WTC11 (cell line): ENCODE data around the gene RTP3. TPM values are rescaled to one million over a fixed set of nuclear protein-coding genes. Genes with fewer than 3 reads are reported as not detected.
"Not testable (repeated sequence)": the region's sequence is repeated elsewhere in the genome, so short reads cannot be mapped to it uniquely, and the experiment has no call there.

Experiments used
- ATAC-seq: fragments of 200-7000 bp; cut with Tn5 transposase; 2 replicates; pipeline ENCODE4 v1.10.0; 2021; ENCODE audit warnings: mild to moderate bottlenecking, moderate library complexity
- CTCF ChIA-PET: fragments of 300-600 bp; sonication (Branson Sonifier 250); formaldehyde crosslinking; loops from one replicate; lab custom pipeline; 2021; ENCODE audit warnings: antibody characterized with exemption; lab: Charles Lee
- POLR2A ChIA-PET: fragments of 350-600 bp; sonication (Branson Sonifier 250); formaldehyde crosslinking; loops from one replicate; lab custom pipeline; 2021; ENCODE audit warnings: antibody characterized with exemption; lab: Charles Lee
- DNase-seq: peaks from one replicate; pipeline ENCODE4 v3.0.0; 2021; ENCODE audit warnings: low spot score
- H3K27ac Mint-ChIP-seq: 2 replicates; pipeline ENCODE4 v1.8.0; 2021; ENCODE audit warnings: mixed read lengths
- H3K27me3 Mint-ChIP-seq: 2 replicates; pipeline ENCODE4 v1.8.0; 2021; ENCODE audit warnings: low read depth, mild to moderate bottlenecking, moderate library complexity, mixed read lengths
- H3K36me3 Mint-ChIP-seq: 2 replicates; pipeline ENCODE4 v1.8.0; 2021; ENCODE audit warnings: mixed read lengths
- H3K4me1 Mint-ChIP-seq: 2 replicates; pipeline ENCODE4 v1.8.0; 2022; ENCODE audit warnings: mixed read lengths
- H3K4me3 Mint-ChIP-seq: 2 replicates; pipeline ENCODE4 v1.8.0; 2021; ENCODE audit warnings: mild to moderate bottlenecking, moderate library complexity, mixed read lengths
- H3K9me3 Mint-ChIP-seq: 2 replicates; pipeline ENCODE4 v1.8.0; 2021; ENCODE audit warnings: mixed read lengths
- CBFB ChIP-seq: sonication (generic); formaldehyde crosslinking; IDR thresholded peaks from 2 replicates; pipeline ENCODE4 v1.8.1; 2022; ENCODE audit warnings: mild to moderate bottlenecking, low read depth, missing genetic modification reagents
- CREB1 ChIP-seq: sonication (generic); formaldehyde crosslinking; IDR thresholded peaks from 2 replicates; pipeline ENCODE4 v1.8.0; 2023; ENCODE audit warnings: mild to moderate bottlenecking, missing genetic modification reagents
- CTCF ChIP-seq: fragments of 200-600 bp; IDR thresholded peaks from 2 replicates; pipeline ENCODE4 v1.8.0; 2022; ENCODE audit warnings: antibody characterized with exemption
- FOXK1 ChIP-seq: sonication (generic); formaldehyde crosslinking; IDR thresholded peaks from 2 replicates; pipeline ENCODE4 v1.8.0; 2022; ENCODE audit warnings: mild to moderate bottlenecking, moderate library complexity, missing genetic modification reagents
- FOXP4 ChIP-seq: sonication (generic); formaldehyde crosslinking; IDR thresholded peaks from 2 replicates; pipeline ENCODE4 v1.8.0; 2022; ENCODE audit warnings: mild to moderate bottlenecking, missing genetic modification reagents
- JAZF1 ChIP-seq: fragments of 250-450 bp; sonication (Bioruptor Pico); IDR thresholded peaks from 2 replicates; pipeline ENCODE4 v1.9.0; 2021; ENCODE audit warnings: moderate library complexity, mild to moderate bottlenecking, inconsistent platforms
- NR3C1 ChIP-seq: sonication (generic); formaldehyde crosslinking; conservative IDR thresholded peaks from 2 replicates; pipeline ENCODE4 v1.8.1; 2023; ENCODE audit warnings: low read depth, mild to moderate bottlenecking, missing genetic modification reagents
- TCF7 ChIP-seq: sonication (generic); formaldehyde crosslinking; IDR thresholded peaks from 2 replicates; pipeline ENCODE4 v1.8.0; 2022; ENCODE audit warnings: mild to moderate bottlenecking, low read depth, missing genetic modification reagents, moderate library complexity
- TP53 ChIP-seq: sonication (generic); formaldehyde crosslinking; IDR thresholded peaks from 2 replicates; pipeline ENCODE4 v1.8.1; 2023; ENCODE audit warnings: mild to moderate bottlenecking, missing genetic modification reagents
- ZNF423 ChIP-seq: fragments of 250-450 bp; sonication (Bioruptor Pico); IDR thresholded peaks from 2 replicates; pipeline ENCODE4 v2.1.2; 2022; ENCODE audit warnings: mild to moderate bottlenecking, moderate library complexity
- total RNA-seq: library from RNA; stranded (reverse); gene quantifications from 3 replicates; pipeline ENCODE4 v1.2.3, GENCODE V29; 2021
- TF ChIP-seq, protein P1 (sequence below): sonication (generic); formaldehyde crosslinking; IDR thresholded peaks from 2 replicates; pipeline ENCODE4 v1.8.1; 2023; ENCODE audit warnings: mild to moderate bottlenecking, missing genetic modification reagents
- TF ChIP-seq, protein P2 (sequence below): sonication (generic); formaldehyde crosslinking; IDR thresholded peaks from 2 replicates; pipeline ENCODE4 v1.8.1; 2022; ENCODE audit warnings: low read depth, mild to moderate bottlenecking, moderate library complexity, missing genetic modification reagents, borderline replicate concordance
- TF ChIP-seq, protein P3 (sequence below): fragments of 250-450 bp; sonication (Bioruptor Pico); IDR thresholded peaks from 2 replicates; pipeline ENCODE4 v2.1.2; 2022; ENCODE audit warnings: mild to moderate bottlenecking, moderate library complexity

Gene RTP3
- total RNA-seq, 1 experiment from 2014 or later: not detected

DNA sequence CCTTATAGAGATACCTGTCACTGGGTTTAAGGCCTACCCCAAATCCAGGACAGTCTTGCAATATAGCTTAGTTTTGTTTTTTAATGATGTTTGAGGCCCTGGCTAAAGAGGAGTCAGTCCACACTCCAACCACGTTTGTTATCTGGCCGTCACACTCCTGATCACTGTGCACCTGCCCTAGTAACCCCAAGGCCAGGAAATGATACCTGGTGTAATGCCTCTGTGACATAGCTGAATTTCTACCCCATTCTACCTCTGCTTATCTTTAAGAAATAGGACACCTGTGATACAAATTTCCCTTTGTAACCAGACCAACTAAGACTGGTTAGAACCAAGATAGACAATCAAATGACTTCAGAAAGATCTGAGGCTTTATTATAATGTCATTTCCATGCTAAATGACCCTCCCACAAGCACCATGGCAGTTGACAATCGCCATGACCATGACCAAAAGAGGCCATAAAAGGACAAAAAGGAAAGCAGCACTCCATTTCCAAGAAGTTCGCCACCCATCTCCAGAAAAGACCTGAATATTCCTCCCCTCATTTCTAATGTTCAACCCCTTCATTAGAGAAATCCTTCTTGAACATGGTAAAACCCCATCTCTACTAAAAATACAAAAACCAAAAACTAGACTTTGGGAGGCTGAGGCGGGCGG lies 4.8 kb upstream of the RTP3 start:
- ChIA-PET POLR2A (no interaction called here), CTCF (interaction anchor here (0.7 to 1.0 kb wide), 3 partner anchors 57 to 186 kb away, joined by 3 read pairs; no protein-coding TSS in a partner anchor)
- Mint-ChIP-seq H3K9me3 (peaks cover 15% of the 10 kb centered on the region), H3K27me3 (peaks cover 15% of the 10 kb centered on the region), H3K4me3 (no peak overlapping the region), H3K36me3 (peaks cover 16% of the 10 kb centered on the region), H3K4me1 (peaks cover 44% of the 10 kb centered on the region), H3K27ac (no peak overlapping the region)
- DNase-seq: no peak
- TF ChIP-seq TP53 (CRISPR knock-in tag) (no peak), TCF7 (CRISPR knock-in tag) (no peak), FOXP4 (CRISPR knock-in tag) (no peak), CBFB (CRISPR knock-in tag) (no peak), CREB1 (CRISPR knock-in tag) (no peak), FOXK1 (CRISPR knock-in tag) (no peak), ZNF423 (CRISPR knock-in tag) (no peak), JAZF1 (CRISPR knock-in tag) (no peak), CTCF (no peak)
- TF ChIP-seq, protein P1, sequence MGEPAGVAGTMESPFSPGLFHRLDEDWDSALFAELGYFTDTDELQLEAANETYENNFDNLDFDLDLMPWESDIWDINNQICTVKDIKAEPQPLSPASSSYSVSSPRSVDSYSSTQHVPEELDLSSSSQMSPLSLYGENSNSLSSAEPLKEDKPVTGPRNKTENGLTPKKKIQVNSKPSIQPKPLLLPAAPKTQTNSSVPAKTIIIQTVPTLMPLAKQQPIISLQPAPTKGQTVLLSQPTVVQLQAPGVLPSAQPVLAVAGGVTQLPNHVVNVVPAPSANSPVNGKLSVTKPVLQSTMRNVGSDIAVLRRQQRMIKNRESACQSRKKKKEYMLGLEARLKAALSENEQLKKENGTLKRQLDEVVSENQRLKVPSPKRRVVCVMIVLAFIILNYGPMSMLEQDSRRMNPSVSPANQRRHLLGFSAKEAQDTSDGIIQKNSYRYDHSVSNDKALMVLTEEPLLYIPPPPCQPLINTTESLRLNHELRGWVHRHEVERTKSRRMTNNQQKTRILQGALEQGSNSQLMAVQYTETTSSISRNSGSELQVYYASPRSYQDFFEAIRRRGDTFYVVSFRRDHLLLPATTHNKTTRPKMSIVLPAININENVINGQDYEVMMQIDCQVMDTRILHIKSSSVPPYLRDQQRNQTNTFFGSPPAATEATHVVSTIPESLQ (CRISPR knock-in tag): no peak
- TF ChIP-seq, protein P2, sequence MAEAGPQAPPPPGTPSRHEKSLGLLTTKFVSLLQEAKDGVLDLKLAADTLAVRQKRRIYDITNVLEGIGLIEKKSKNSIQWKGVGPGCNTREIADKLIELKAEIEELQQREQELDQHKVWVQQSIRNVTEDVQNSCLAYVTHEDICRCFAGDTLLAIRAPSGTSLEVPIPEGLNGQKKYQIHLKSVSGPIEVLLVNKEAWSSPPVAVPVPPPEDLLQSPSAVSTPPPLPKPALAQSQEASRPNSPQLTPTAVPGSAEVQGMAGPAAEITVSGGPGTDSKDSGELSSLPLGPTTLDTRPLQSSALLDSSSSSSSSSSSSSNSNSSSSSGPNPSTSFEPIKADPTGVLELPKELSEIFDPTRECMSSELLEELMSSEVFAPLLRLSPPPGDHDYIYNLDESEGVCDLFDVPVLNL: no peak
- TF ChIP-seq, protein P3, sequence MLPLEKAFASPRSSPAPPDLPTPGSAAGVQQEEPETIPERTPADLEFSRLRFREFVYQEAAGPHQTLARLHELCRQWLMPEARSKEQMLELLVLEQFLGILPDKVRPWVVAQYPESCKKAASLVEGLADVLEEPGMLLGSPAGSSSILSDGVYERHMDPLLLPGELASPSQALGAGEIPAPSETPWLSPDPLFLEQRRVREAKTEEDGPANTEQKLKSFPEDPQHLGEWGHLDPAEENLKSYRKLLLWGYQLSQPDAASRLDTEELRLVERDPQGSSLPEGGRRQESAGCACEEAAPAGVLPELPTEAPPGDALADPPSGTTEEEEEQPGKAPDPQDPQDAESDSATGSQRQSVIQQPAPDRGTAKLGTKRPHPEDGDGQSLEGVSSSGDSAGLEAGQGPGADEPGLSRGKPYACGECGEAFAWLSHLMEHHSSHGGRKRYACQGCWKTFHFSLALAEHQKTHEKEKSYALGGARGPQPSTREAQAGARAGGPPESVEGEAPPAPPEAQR (CRISPR knock-in tag): no peak
- ATAC-seq: no peak

GRCh38 chr3:46494491-46494890 lies 3.3 kb upstream of the RTP3 start:
- ATAC-seq, DNase-seq, CTCF ChIA-PET, H3K4me3 Mint-ChIP-seq, H3K27ac Mint-ChIP-seq, POLR2A ChIA-PET: not testable (repeated sequence)
- peaks cover 17% of the 10 kb centered on the region for H3K27me3 Mint-ChIP-seq
- peaks cover 16% of the 10 kb centered on the region for H3K36me3 Mint-ChIP-seq
- H3K4me1 Mint-ChIP-seq: peaks cover 37% of the 10 kb centered on the region
- peaks cover 15% of the 10 kb centered on the region for H3K9me3 Mint-ChIP-seq

DNA sequence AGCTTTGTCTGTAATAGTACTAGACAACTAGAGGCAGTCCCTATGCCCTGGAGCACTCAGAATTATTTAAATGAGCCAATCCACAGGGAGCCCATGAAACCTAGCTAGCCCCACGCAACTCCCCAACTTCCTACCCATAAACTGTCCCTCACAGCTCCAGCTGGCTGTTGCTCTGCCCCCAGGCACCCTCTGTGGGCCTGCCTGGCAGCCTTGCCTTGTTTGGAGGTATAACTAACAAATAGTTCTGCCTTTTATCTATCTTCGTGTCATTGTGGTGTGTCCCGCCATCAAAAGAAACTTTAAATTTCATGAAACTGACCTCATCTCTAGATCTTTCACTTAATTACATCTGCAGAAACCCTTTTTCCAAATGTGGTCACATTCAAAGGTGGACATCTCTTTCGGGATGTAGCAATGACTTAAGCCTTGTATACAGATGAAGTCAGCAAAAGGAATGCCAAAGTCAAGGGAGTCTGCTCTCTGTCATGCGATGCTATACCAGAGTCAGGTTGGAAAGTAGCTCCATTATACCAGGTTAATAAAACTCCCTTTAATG lies 1.8 kb upstream of the RTP3 start:
- no peak for DNase-seq

More for the DNA sequence above, 1.8 kb upstream of the RTP3 start:
- Mint-ChIP-seq H3K27me3 (peaks cover 17% of the 10 kb centered on the region), H3K27ac (no peak overlapping the region), H3K4me1 (peaks cover 33% of the 10 kb centered on the region), H3K9me3 (peaks cover 15% of the 10 kb centered on the region), H3K36me3 (peaks cover 16% of the 10 kb centered on the region), H3K4me3 (no peak overlapping the region)
- ATAC-seq: no peak
- ChIA-PET POLR2A (interaction anchor here (0.6 to 1.6 kb wide), 2 partner anchors 78 to 332 kb away, joined by 3 to 6 read pairs; no protein-coding TSS in a partner anchor), CTCF (interaction anchor here (0.5 to 4.3 kb wide), 16 partner anchors 11 to 154 kb away, joined by 3 to 33 read pairs (median 8); partner anchors contain the start of gene LTF)
- TF ChIP-seq NR3C1: no peak
- TF ChIP-seq, all 79 proteins: peak for 0
